ENCODE results near the gene PRKRIP1. TPM values are rescaled to one million over a fixed set of nuclear protein-coding genes. Genes with fewer than 3 reads are reported as not detected.
"Not testable (repeated sequence)": the region's sequence is repeated elsewhere in the genome, so short reads cannot be mapped to it uniquely, and the experiment has no call there.

The PRKRIP1 gene, protein sequence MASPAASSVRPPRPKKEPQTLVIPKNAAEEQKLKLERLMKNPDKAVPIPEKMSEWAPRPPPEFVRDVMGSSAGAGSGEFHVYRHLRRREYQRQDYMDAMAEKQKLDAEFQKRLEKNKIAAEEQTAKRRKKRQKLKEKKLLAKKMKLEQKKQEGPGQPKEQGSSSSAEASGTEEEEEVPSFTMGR
- 19.9 and 21.1 TPM in 2 replicates for total RNA-seq (2014; rRNA removed; shearing (Covaris generic))
- polyA plus RNA-seq (2015; cell fraction: cytosol; rRNA removed): 16.4 TPM in 2 replicates
- 47.8 and 61.5 TPM in 2 replicates for polyA plus RNA-seq (2015; cell fraction: nucleus; rRNA removed)

DNA sequence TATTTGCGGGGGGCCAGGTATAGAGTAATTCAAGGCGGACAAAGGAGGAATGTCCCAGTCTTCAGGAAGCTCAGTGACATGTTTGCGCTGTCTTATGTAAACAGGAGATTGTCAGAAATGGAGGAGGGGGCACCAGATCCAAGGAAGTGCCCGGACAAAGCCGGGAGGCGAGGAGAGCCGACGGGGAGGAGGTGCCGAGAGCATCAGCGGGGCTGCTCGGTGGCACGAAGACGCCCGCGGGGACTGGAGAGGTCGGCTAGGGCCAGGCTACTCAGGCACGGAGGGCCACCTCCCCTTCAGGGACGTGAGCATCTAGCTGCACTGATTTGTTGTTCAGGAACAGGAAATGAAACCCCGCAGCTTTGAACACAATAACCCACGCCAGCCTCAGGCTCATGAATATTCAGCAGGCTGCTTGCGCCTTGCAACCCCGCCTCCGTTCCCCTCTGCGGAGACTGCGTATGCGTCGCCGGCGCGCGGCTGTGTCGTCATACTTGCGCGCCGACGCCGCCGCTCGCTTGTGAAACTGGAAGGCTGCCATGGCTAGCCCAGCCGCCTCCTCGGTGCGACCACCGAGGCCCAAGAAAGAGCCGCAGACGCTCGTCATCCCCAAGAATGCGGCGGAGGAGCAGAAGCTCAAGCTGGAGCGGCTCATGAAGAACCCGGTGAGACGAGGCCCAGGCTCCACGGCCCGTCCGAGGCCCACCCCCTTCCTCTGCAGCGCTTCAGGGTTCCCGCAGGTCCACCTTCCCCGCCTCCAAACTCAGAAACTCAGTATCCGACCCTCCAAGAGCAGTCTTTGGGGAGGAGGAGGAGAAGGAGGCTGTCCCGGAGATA lies at the start of gene PRKRIP1:
TSS of gene PRKRIP1 (plus strand) at position 491 of the 837 bp plus-strand sequence. CDS start at position 540, 49 bp downstream.
- DNase-seq (ENCODE audit: low read depth): peak; percentile 90

DNA sequence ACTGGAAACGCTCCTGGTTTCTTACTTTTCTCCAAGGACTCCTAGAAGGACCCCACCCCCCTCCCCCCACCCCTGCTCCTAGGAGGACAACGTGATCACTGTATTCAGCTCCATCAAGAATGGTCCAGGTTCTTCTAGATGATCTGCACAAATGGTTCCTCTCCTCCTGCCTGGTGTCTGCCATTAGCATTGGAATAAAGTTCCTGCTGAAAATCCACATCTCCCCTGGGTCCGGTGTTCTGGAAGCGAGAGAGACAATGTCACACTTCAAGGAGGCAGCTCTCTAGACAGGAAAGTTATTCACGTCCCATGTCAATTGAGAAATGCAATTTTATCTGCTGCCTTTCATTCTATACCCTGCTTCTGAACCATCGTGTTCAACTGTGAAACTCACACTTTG lies 49.2 kb upstream of the PRKRIP1 start:
- not testable (repeated sequence) for DNase-seq (ENCODE audit: low read depth)

DNA sequence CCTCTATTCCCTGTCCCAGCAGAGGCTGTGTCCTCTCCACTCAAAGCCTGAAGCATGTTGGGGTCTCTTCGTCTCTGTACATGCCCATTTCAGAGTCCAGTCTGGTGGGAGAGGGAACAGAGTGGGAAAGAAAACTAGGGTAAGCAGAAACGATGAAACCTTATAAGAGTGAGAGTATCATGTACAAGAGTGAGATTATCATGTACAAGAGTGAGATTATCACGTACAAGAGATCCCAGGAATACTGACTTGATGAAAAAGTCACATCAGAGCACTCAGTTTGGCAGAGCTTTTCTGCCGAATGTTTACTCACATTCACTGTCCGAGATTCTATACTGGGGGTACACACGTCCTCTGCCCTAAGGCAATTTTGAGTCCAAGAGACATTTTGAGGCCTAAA lies 39.8 kb upstream of the PRKRIP1 start, which contains the start of gene SPDYE6:
TSS of gene SPDYE6 (minus strand) at position 101 of the 400 bp plus-strand sequence. CDS start 421 bp downstream, outside the sequence.
- DNase-seq (ENCODE audit: low read depth): not testable (repeated sequence)

DNA sequence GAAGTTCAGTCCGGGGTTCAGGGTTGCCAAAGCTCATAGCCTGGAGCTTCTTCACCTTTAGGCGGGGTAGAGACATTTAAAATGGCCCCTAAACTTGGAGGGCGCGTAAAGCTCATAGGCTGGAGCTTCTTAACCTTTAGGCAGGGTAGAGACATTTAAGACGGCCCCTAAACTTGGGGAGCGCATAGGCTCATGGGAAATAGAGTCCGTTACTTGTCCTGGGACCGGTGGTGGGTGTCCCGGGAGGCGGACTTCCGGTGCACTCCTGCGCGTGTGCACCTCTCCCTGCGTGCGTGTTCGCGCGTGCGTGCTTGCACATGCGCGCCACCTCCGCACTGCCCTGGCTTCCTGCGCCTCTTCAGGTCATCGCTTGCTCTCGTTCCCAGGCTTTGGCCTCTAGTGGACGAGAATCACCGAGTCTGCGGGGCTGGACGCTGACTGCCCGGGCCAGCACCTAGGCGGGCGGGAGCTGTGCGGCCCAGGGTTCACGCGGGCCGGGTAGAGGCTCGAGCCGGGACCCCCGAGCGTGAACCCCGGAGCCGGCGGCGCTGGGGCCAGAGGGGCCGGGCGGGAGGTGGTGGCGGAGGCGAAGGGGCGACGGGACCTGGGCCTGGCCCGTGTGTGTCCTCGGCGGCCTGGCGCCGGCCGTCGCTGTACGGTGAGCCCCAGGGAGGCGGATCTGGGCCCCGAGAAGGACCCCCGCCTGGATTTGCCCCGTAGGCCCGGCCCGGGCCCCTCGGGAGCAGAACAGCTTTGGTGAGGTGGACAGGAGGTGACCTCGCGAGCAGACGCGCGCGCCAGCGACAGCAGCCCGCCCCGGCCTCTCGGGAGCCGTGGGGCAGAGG lies 32.4 kb upstream of the PRKRIP1 start:
- DNase-seq (ENCODE audit: low read depth): peak; percentile 99

DNA sequence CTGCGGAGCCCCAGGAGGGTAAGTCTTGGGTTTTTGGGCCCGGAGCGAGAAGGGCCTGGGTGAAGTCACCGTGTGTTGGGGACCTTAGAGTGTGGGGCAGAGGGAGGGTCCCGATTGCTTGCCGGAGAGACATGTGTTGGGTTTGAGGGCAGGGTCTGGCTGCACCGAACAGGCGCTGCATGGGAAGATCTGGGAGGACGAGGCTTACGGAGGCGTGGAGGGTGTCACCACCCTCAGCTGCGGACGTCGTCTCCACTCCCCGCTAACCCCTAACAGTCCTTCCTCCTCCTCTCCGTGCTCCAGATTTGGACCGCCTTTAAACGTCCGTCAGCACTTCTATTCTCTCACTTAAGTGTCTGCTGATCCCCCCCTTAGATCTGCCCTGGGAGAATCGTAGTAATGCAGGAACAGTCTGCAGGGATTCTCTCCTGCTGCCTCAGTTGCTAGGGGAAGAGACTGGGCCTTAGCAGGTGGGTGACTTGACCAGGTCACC lies 31.7 kb upstream of the PRKRIP1 start:
- DNase-seq (ENCODE audit: low read depth): not testable (repeated sequence)

DNA sequence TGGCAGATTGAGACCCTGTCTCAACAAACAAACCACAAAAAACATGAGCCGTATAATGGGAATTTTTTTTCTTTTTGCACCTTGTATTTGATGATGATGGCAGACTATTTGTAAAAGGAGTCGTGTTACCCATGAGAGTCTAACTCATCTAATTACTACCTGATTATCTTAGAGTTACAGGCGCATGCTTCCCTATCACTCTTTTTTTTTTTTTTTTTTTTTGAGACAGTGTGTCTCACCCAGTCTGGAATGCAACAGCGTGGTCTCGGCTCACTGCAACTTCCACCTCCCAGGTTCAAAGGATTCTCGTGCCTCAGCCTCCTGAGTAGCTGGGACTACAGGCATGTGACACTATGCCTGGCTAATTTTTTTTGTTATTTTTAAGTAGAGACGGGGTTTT lies 30.8 kb upstream of the PRKRIP1 start:
- DNase-seq (ENCODE audit: low read depth): not testable (repeated sequence)

DNA sequence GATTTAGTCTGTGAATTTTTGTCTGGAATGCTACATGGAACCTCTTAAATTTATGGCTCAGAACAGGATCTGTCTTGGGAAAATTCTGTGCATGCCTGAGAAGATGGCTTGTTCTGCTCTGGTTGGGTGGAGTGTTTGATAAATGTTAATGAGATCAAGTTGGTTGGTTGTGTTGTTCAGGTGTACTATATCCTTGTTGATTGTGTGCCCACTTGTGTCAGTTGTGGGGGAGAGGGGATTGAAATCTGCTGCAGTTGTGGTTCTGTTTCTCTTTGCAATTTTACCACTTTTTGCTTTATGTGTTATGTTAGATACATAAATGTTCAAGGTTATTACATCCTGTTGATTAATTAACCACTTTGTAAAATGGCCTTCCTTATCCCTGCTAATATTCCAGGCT lies 26.1 kb upstream of the PRKRIP1 start:
- not testable (repeated sequence) for DNase-seq (ENCODE audit: low read depth)

DNA sequence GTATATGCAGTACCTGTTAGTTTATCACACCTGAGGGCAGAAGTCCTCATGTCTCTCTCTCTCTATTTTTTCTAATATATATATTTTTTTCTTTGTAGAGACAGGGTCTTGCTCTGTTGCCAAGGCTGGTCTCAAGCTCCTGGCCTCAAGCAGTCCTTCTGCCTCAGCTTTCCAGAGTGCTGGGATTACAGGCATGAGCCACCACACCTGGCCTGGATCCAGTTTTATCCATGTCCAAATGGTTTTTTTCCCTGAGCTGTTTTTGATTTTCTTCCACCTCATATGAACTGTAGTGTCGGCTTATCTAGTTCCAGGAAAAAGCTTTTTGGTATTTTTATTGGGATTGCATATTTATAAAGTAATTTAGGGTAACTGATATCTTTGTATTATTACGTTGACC lies 23.4 kb upstream of the PRKRIP1 start:
- DNase-seq (ENCODE audit: low read depth): not testable (repeated sequence)

DNA sequence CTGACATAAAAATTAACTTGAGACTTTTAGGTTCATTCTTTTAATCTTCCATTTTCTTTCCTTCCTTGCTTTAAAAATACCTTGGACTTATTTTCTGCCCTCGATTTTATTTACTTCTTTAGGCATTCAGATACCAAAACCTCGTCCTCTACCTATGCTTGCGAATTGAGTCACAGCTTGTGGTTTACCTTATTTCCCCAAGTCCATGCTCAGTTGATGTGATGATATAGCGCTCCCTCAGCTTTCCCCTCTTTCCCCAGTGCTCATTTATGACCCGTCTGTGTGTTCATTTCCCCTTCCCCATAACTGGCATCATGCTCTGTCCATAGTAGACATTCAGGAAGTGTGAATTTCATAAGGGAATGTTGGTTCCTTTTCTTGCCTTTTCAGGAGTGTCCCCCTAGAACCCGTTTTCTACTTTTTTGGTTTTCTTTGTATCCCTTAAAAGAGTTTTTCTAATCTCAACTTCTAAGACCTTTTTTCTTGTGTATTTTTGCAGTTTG lies 19.1 kb upstream of the PRKRIP1 start:
- no peak for DNase-seq (ENCODE audit: low read depth)

DNA sequence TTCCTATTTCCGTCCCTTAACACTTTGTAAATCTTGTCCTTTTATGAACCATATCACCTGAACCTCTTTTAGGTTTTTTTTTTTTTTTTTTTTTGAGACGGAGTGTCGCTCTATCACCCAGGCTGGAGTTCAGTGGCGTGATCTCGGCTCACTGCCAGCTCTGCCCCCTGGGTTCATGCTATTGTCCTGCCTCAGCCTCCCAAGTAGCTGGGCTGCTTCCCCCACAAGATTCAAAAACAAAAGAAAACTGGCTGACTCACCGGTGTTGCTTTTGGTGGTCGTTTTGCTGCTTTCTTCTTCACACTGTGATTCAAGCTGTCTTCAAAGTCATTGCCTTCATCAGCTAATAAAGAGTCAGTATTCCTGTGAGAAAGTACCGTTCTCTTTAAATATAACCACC lies 15.3 kb upstream of the PRKRIP1 start:
- not testable (repeated sequence) for DNase-seq (ENCODE audit: low read depth)

DNA sequence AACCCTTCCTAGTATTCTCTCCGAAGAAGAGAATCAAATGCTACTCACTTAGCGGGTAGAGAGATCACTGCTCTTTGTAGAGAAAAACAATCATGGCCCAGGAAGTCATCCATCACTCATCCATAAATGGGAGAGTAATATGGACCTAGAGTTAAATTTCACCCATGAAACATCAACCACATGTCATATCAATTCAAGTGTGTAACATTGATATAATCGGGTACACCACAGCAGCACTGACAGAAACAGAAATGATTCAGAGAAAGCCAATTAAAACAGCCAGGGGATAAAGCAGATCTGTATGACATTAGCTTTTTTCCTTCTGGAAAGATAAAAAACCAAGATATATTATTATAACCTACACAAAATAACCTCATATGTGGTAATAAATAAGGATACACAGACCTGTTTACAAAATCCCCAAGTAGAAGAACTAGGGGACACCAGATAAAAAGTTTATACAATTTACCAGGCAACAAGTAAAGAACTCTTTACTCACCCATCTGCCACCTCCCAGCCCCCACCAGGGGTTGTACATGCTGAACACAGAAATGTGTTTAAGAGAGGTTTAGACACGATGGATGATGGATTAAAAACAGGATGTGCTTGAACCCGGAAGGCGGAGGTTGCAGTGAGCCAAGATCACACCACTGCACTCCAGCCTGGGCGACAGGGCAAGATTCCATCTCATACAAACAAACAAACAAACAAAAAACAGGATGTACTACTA lies 14.3 kb upstream of the PRKRIP1 start:
- not testable (repeated sequence) for DNase-seq (ENCODE audit: low read depth)

DNA sequence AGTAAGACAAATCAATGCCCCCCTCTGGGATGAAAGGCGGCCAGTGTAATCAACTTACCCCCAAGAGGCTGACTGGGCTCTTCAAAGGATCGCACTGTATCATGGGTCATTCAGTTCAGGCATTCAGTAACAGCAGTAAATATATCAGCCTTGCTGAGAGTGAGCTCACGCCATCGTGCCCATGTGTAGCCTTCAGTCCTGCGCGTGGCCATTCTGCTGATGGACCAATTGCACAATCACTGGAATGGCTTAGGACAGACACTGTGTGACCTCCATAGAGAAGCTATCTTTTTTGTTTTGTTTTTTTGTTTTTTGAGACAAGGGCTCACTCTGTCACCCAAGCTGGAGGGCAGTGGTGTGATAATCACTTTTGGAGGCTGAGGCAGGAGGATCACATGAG lies 9.1 kb upstream of the PRKRIP1 start:
- no peak for DNase-seq (ENCODE audit: low read depth)

DNA sequence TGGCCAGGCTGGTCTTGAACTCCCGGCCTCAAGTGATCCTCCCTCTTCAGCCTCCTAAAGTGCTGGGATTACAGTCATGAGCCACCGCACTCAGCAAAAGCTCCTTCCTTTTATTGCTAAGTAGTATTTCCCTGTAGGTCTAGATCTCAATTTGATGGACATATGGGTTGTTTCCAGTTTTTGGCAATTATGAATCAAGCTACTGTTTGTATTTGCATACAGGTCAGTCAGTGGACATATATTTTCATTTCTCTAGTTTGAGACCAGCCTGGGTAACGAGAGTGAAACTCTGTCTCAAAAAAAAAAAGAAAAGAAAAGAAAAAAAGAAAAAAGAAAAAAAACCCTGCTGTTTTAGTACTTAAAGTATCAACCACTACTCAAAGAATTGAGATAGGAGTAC lies 6.4 kb upstream of the PRKRIP1 start:
- no peak for DNase-seq (ENCODE audit: low read depth)

DNA sequence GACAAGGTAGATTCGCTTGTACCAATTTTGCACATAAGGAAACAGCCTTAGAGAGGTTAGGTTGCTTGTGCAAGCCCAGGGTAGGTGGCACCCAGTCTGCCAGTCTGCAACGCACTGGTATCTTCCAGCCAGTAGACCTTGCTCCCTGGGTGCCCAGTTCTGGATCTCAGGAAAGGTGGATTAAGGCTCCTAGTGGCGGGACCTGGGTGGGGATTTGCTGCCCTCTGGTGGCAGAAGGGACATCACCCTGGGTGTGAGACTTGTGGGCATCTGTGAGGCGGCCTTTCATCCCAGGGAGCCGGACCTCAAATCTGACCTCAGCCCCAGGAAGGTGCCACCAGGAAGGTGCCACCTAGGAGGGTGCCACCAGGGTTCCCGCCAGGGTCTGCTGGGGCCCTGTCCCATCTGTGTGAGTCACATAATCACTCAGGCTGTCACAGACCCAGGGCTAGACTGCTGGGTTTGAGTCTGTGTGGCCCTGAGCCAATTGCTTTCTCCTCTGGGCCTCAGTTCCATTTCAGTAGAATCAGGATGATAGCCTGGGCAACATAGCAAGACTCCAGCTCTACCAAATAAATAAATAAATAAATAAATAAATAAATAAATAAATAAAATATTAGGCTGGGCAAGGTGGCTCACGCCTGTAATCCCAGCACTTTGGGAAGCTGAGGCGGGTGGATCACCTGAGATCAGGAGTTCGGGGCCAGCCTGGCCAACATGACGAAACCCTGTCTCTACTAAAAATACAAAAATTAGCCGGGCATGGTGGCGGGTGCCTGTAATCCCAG lies 5.3 kb upstream of the PRKRIP1 start:
- peak; percentile 66 for DNase-seq (ENCODE audit: low read depth)

DNA sequence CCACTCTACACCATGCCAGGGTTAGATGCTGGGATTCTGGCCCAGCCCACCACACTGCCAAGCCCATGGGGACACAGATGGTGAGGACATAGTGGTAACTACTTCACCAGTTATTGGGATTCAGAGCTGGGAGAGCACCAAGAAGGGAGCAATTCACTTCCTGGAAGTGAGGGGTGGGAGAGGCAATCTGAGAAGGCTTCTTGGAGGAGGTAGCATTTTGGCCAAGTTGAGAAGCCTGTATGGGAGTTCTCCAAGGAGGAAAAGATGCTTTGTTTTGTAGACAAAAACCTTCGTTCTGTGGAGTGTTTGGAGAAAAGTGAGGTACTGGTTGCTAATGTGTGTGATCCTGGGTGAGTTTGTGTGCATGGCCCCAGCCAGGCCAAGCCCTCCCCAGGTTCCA lies 3.8 kb upstream of the PRKRIP1 start:
- DNase-seq (ENCODE audit: low read depth): no peak

DNA sequence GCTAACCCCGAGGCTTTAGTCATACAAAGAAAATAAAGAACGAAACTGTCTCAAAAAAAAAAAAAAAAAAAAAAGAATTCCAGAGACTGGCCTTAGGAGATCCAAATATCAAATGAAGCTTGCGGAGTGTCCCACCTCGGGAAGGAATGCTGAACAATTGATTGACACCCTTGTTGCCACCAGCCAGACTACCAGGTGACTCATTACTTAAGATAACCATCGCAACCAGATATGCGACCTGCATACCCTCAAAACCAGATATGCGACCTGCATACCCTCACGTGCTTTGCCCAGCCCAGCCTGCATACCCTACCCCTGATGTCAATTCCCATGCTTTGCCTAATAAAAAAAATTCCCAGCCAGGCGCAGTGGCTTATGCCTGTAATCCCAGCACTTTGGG lies 2.7 kb upstream of the PRKRIP1 start:
- no peak for DNase-seq (ENCODE audit: low read depth)

DNA sequence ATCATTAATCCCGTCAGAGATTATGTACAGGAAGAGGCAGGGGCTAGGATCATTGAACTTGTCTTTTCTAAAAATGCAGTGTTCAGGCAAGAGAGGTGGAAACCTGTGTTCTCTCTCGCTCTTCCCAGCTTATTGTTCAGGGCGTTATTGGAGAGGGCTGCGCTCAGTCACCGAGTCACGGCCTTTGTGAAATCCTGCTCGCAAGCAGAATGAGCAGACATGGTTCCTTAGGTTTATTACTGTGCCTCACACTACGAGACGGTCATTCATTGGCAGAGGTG lies 631 bp upstream of the PRKRIP1 start:
- DNase-seq (ENCODE audit: low read depth): no peak

DNA sequence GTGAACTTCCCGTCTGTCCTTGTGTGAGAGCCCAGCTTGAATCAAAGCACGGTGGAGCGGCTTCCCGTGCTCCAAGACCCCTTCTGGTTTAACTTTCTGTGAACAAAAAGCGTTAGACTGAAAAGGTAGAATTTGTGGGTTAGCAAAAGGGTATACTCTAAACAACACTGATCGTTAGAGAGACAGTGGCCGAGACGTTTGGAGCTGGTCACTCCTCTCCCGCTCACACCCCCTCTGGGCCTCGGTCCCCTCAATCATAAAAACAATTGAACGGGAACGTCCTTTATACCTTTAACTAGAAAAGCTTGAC lies 502 bp downstream of the PRKRIP1 start:
- DNase-seq (ENCODE audit: low read depth): no peak

DNA sequence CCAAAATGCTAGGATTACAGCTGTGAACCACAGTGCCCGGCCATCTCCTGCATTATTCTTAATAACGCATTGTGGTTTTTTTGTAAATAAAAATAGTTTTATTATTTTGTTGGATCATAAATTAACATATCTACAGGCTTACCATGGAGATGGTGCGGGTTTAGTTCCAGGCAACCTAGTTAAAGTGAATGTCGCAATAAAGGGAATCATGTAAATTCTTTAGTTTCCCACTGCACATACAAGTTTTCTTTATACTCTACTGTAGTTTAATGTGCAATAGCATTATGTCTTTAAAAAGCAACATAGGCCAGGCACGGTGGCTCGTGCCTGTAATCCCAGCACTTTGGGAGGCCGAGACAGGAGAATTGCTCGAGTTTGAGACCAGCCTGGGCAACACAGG lies 2.4 kb downstream of the PRKRIP1 start:
- DNase-seq (ENCODE audit: low read depth): no peak

DNA sequence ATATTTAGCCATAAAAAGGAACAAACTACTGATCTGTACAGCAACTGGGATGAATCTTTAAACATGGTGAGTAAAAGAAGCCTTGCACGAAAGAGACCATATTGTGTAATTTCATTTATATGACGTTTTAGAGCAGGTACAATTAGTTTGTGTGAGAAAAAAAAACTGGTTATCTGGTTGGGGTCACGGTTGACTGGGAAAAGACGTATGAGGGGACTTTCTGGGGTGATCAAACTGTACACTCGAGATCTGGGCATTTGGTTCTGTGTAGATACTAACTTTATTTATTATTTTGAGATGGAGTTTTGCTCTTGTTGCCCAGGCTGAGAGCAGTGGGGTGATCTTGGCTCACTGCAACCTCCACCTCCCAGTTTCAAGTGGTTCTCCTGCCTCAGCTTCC lies 4.2 kb downstream of the PRKRIP1 start:
- no peak for DNase-seq (ENCODE audit: low read depth)

Measured in HT1080 (cell line).